RWPE1 (cell line): ENCODE measurements around the gene C16orf96.

Experiments
- CTCF ChIA-PET: fragments of 350-600 bp; sonication (Branson Sonifier 250); formaldehyde crosslinking; extraction: SDS; loops from one replicate; lab custom pipeline; 2021; lab: Yijun Ruan, JAX
- POLR2A ChIA-PET: fragments of 400-600 bp; formaldehyde crosslinking; extraction: SDS; loops from one replicate; lab custom pipeline; 2020; ENCODE audit warnings: antibody characterized with exemption; ENCODE audit not compliant: low non-redundant PET; lab: Yijun Ruan, JAX
- DNase-seq: peaks from one replicate; pipeline ENCODE4 v3.0.0; 2012; ENCODE audit warnings: low spot score
- H3K27ac ChIP-seq: fragments of 450-650 bp; 2 replicates; pipeline ENCODE4 v1.5.1; 2017
- CTCF ChIP-seq: fragments of 450-650 bp; conservative IDR thresholded peaks from 2 replicates; pipeline ENCODE4 v1.5.1; 2017; ENCODE audit warnings: low read depth, mild to moderate bottlenecking

Gene C16orf96

GRCh38 chr16:4588961-4589360, 32.8 kb downstream of the C16orf96 start:
- CTCF ChIA-PET, result interaction anchor here (0.7 to 1.0 kb wide), 2 partner anchors 84 to 823 kb away, joined by 3 read pairs; no protein-coding TSS in a partner anchor
- POLR2A ChIA-PET, result no interaction called here
- TF ChIP-seq CTCF, result no peak
- no peak overlapping the region for H3K27ac ChIP-seq
- DNase-seq, result no peak

- ChIA-PET CTCF (interaction anchor here (0.9 kb wide), 1 partner anchor 39 kb away, joined by 4 read pairs; no protein-coding TSS in a partner anchor), POLR2A (no interaction called here)
- no peak for DNase-seq
- H3K27ac ChIP-seq, result no peak overlapping the region
- TF ChIP-seq CTCF, result no peak
These were observed 35.1 kb downstream of the C16orf96 start for GRCh38 chr16:4591191-4591590.

GRCh38 chr16:4591706-4592470, 35.7 kb downstream of the C16orf96 start:
- ChIA-PET POLR2A (no interaction called here), CTCF (interaction anchor here (0.7 to 0.9 kb wide), 2 partner anchors 40 to 43 kb away, joined by 3 to 4 read pairs; no protein-coding TSS in a partner anchor)
- no peak overlapping the region for H3K27ac ChIP-seq
- no peak for TF ChIP-seq CTCF
- no peak for DNase-seq

GRCh38 chr16:4593086-4593485, 36.9 kb downstream of the C16orf96 start:
- ChIA-PET CTCF (no interaction called here), POLR2A (interaction anchor here (0.6 kb wide), 1 partner anchor 25 kb away, joined by 3 read pairs; no protein-coding TSS in a partner anchor)
- no peak for DNase-seq
- no peak overlapping the region for H3K27ac ChIP-seq
- no peak for TF ChIP-seq CTCF

GRCh38 chr16:4594433-4595410, 38.6 kb downstream of the C16orf96 start:
- no peak overlapping the region for H3K27ac ChIP-seq
- ChIA-PET CTCF (interaction anchor here (0.6 to 0.7 kb wide), 2 partner anchors 22 to 72 kb away, joined by 3 to 5 read pairs; no protein-coding TSS in a partner anchor), POLR2A (no interaction called here)
- no peak for TF ChIP-seq CTCF
- DNase-seq, result no peak

- ChIA-PET CTCF (interaction anchor here (1.5 kb wide), 1 partner anchor 11 kb away, joined by 3 read pairs; no protein-coding TSS in a partner anchor), POLR2A (no interaction called here)
- peak; percentile 62 for DNase-seq
- H3K27ac ChIP-seq, result peak overlapping the region; percentile 40
- TF ChIP-seq CTCF, result no peak
These were observed 41.0 kb downstream of the C16orf96 start for GRCh38 chr16:4597174-4597573.
